ENCODE measurements around the gene LDHD.
"Not testable (repeated sequence)": the region's sequence is repeated elsewhere in the genome, so short reads cannot be mapped to it uniquely, and the experiment has no call there.

The LDHD gene

GRCh38 chr16:75099738-75100602, 16.6 kb downstream of the LDHD start:
- H3K4me3 ChIP-seq (ENCODE audit: low read depth in 1 of 2, low read length in 2 of 2) = no peak overlapping the region
- H3K27me3 ChIP-seq (ENCODE audit: control insufficient read depth in 1 of 2, insufficient read depth in 2 of 2, low read length in 2 of 2) = no peaks in the 10 kb centered on the region
- no peaks in the 10 kb centered on the region for H3K9me3 ChIP-seq (ENCODE audit: control insufficient read depth in 1 of 2, low read length in 2 of 2)
- no peak overlapping the region for H3K27ac ChIP-seq (ENCODE audit: low read depth, low read length)
- H3K4me1 ChIP-seq (ENCODE audit: control insufficient read depth in 1 of 2, insufficient read depth in 2 of 2, low read length in 2 of 2) = peaks cover 19 to 28% of the 10 kb centered on the region in 2 donors
- no peak overlapping the region for H3K9ac ChIP-seq (ENCODE audit: low read depth in 1 of 2, low read length in 2 of 2)
- peaks cover 0 to 8% of the 10 kb centered on the region in 2 donors for H3K36me3 ChIP-seq (ENCODE audit: control insufficient read depth in 1 of 2, insufficient read depth in 2 of 2, low read length in 2 of 2)

DNA sequence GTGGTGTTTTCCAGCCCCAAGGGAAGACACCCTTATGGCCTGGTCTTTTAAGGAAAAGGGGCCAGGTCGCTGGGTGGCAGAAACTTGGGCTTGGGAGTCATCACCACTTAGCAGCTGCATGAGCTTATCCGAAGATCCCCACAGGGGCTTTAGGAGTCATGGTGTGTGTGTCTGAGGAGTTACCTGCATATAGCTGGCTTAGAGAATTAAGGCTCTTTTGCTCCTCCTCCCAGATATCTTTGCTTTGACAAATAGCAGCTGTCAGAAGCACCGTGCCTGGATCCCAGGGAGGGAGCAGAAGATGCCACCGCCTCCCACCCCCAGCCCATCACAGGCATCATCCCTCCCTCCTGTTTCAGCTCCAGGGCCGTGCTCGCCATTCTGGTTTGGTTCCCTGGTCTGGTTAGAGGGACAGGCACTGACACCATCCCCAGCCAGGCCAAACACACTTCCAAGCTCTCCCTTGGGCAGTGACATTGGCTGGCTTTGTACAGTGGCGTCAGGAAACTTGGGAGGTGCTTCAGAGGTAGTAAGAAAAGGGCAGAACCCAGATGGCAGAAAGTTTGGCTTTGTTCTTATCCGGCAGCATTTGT, 17.4 kb downstream of the LDHD start:
- H3K36me3 ChIP-seq (ENCODE audit: control insufficient read depth in 1 of 2, insufficient read depth in 2 of 2, low read length in 2 of 2) = peaks cover 0 to 9% of the 10 kb centered on the region in 2 donors
- H3K27me3 ChIP-seq (ENCODE audit: control insufficient read depth in 1 of 2, insufficient read depth in 2 of 2, low read length in 2 of 2) = no peaks in the 10 kb centered on the region
- peaks cover 19 to 28% of the 10 kb centered on the region in 2 donors for H3K4me1 ChIP-seq (ENCODE audit: control insufficient read depth in 1 of 2, insufficient read depth in 2 of 2, low read length in 2 of 2)
- no peak overlapping the region for H3K4me3 ChIP-seq (ENCODE audit: low read depth in 1 of 2, low read length in 2 of 2)
- H3K9me3 ChIP-seq (ENCODE audit: control insufficient read depth in 1 of 2, low read length in 2 of 2) = no peaks in the 10 kb centered on the region
- H3K27ac ChIP-seq (ENCODE audit: low read depth, low read length) = peak overlapping the region; percentile 2
- no peak overlapping the region for H3K9ac ChIP-seq (ENCODE audit: low read depth in 1 of 2, low read length in 2 of 2)

GRCh38 chr16:75097941-75098901, 18.4 kb downstream of the LDHD start:
- Histone ChIP-seq H3K36me3 (ENCODE audit: control insufficient read depth in 1 of 2, insufficient read depth in 2 of 2, low read length in 2 of 2) (peaks cover 0 to 11% of the 10 kb centered on the region in 2 donors), H3K4me3 (ENCODE audit: low read depth in 1 of 2, low read length in 2 of 2) (no peak overlapping the region), H3K9me3 (ENCODE audit: control insufficient read depth in 1 of 2, low read length in 2 of 2) (no peaks in the 10 kb centered on the region), H3K27me3 (ENCODE audit: control insufficient read depth in 1 of 2, insufficient read depth in 2 of 2, low read length in 2 of 2) (no peaks in the 10 kb centered on the region), H3K4me1 (ENCODE audit: control insufficient read depth in 1 of 2, insufficient read depth in 2 of 2, low read length in 2 of 2) (peaks cover 19 to 33% of the 10 kb centered on the region in 2 donors), H3K9ac (ENCODE audit: low read depth in 1 of 2, low read length in 2 of 2) (no peak overlapping the region), H3K27ac (ENCODE audit: low read depth, low read length) (no peak overlapping the region)

DNA sequence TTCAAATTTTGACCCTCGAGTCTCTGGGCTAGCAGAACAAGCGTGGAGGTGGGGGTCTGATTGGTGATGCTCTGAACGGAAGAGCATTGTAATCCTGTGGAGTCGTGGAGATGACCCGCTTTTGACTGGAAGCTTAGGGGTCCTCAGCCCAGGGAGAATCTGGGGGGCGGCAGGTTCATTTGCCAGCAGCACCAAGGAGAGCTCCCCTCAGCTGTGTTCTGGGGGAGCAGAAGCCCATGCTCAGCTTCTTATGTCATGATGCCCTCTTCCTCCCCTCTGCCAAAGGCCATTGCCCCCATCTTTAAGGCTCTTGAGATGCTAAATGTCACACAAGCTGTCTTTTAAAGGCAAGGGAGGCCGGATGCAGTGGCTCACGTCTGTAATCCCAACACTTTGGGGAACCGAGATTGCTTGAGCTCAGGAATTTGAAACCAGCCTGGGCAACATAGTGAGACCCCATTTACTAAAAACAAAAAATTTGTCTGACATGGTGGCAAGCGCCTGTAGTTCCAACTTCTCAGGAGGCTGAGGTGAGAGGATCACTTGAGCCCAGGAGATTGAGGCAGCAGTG, 19.3 kb downstream of the LDHD start:
- H3K4me3 ChIP-seq (ENCODE audit: low read depth in 1 of 2, low read length in 2 of 2) = no peak overlapping the region
- no peaks in the 10 kb centered on the region for H3K9me3 ChIP-seq (ENCODE audit: control insufficient read depth in 1 of 2, low read length in 2 of 2)
- no peaks in the 10 kb centered on the region for H3K27me3 ChIP-seq (ENCODE audit: control insufficient read depth in 1 of 2, insufficient read depth in 2 of 2, low read length in 2 of 2)
- no peak overlapping the region for H3K9ac ChIP-seq (ENCODE audit: low read depth in 1 of 2, low read length in 2 of 2)
- H3K36me3 ChIP-seq (ENCODE audit: control insufficient read depth in 1 of 2, insufficient read depth in 2 of 2, low read length in 2 of 2) = peaks cover 0 to 11% of the 10 kb centered on the region in 2 donors
- peaks cover 22 to 36% of the 10 kb centered on the region in 2 donors for H3K4me1 ChIP-seq (ENCODE audit: control insufficient read depth in 1 of 2, insufficient read depth in 2 of 2, low read length in 2 of 2)
- H3K27ac ChIP-seq (ENCODE audit: low read depth, low read length) = no peak overlapping the region

GRCh38 chr16:75096656-75097055, 19.9 kb downstream of the LDHD start:
- Histone ChIP-seq H3K27me3 (ENCODE audit: control insufficient read depth in 1 of 2, insufficient read depth in 2 of 2, low read length in 2 of 2) (no peaks in the 10 kb centered on the region), H3K27ac (ENCODE audit: low read depth, low read length) (no peak overlapping the region), H3K4me1 (ENCODE audit: control insufficient read depth in 1 of 2, insufficient read depth in 2 of 2, low read length in 2 of 2) (peaks cover 22 to 36% of the 10 kb centered on the region in 2 donors), H3K36me3 (ENCODE audit: control insufficient read depth in 1 of 2, insufficient read depth in 2 of 2, low read length in 2 of 2) (peaks cover 0 to 9% of the 10 kb centered on the region in 2 donors), H3K4me3 (ENCODE audit: low read depth in 1 of 2, low read length in 2 of 2) (no peak overlapping the region), H3K9ac (ENCODE audit: low read depth in 1 of 2, low read length in 2 of 2) (no peak overlapping the region), H3K9me3 (ENCODE audit: control insufficient read depth in 1 of 2, low read length in 2 of 2) (no peaks in the 10 kb centered on the region)

- H3K4me1 ChIP-seq (ENCODE audit: control insufficient read depth in 1 of 2, insufficient read depth in 2 of 2, low read length in 2 of 2) = peaks cover 22 to 31% of the 10 kb centered on the region in 2 donors
- H3K9ac ChIP-seq (ENCODE audit: low read depth in 1 of 2, low read length in 2 of 2) = no peak overlapping the region
- H3K36me3 ChIP-seq (ENCODE audit: control insufficient read depth in 1 of 2, insufficient read depth in 2 of 2, low read length in 2 of 2) = peaks cover 0 to 8% of the 10 kb centered on the region in 2 donors
- no peak overlapping the region for H3K27ac ChIP-seq (ENCODE audit: low read depth, low read length)
- H3K4me3 ChIP-seq (ENCODE audit: low read depth in 1 of 2, low read length in 2 of 2) = no peak overlapping the region
- no peaks in the 10 kb centered on the region for H3K9me3 ChIP-seq (ENCODE audit: control insufficient read depth in 1 of 2, low read length in 2 of 2)
- no peaks in the 10 kb centered on the region for H3K27me3 ChIP-seq (ENCODE audit: control insufficient read depth in 1 of 2, insufficient read depth in 2 of 2, low read length in 2 of 2)
These were observed 21.4 kb downstream of the LDHD start for GRCh38 chr16:75095204-75095621.

DNA sequence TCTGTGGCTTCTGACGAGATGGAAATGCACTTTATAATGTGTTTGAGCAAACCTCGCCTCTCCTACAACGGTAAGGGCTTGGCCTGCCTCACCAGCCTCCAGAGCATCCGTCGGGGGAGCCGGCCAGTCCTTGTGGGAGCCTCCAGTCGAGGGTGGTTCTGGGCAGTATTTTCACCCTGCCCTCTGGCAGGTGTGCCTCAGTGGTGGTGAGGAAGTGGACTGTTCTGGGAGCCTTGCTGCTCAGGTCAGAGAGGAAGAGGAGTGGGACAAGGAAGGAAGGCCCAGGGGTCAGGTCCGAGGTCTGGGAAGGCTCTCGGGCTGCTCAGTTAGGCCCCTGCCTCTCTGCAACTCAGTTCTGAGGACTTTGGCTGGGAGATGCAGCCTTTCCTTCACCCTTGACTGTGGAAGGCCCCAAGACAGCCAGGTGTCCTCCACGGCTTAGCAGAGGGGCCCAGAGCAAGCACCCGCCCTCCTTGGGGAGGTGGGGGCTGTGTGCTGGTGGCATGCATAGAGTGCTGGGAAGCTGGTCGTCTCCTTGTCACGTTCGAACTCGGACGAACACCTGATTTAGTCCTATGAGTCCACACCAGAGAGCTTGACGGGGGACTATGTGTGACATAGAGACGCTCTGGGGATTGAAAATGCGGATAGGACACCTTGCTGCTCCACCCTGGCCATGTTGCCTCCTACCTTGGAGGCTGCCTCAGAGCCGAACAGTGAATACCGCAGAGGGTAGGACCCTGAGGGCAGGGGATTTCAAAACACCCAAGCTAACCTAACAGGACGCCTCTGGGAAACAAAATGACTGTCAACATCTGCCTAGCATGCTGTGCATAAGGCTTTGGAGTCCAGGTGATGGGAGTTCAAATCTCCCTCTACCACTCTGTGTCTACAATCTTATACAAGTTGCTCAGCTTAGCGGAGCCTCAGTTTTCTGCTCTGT, 22.7 kb downstream of the LDHD start:
- H3K27me3 ChIP-seq (ENCODE audit: control insufficient read depth in 1 of 2, insufficient read depth in 2 of 2, low read length in 2 of 2) = no peaks in the 10 kb centered on the region
- no peak overlapping the region for H3K9ac ChIP-seq (ENCODE audit: low read depth in 1 of 2, low read length in 2 of 2)
- peaks cover 0 to 8% of the 10 kb centered on the region in 2 donors for H3K36me3 ChIP-seq (ENCODE audit: control insufficient read depth in 1 of 2, insufficient read depth in 2 of 2, low read length in 2 of 2)
- no peak overlapping the region for H3K4me3 ChIP-seq (ENCODE audit: low read depth in 1 of 2, low read length in 2 of 2)
- H3K9me3 ChIP-seq (ENCODE audit: control insufficient read depth in 1 of 2, low read length in 2 of 2) = no peaks in the 10 kb centered on the region
- no peak overlapping the region for H3K27ac ChIP-seq (ENCODE audit: low read depth, low read length)
- peaks cover 15 to 21% of the 10 kb centered on the region in 2 donors for H3K4me1 ChIP-seq (ENCODE audit: control insufficient read depth in 1 of 2, insufficient read depth in 2 of 2, low read length in 2 of 2)

- Histone ChIP-seq H3K27ac (ENCODE audit: low read depth, low read length) (no peak overlapping the region), H3K4me3 (ENCODE audit: low read depth in 1 of 2, low read length in 2 of 2) (no peak overlapping the region), H3K27me3 (ENCODE audit: control insufficient read depth in 1 of 2, insufficient read depth in 2 of 2, low read length in 2 of 2) (no peaks in the 10 kb centered on the region), H3K4me1 (ENCODE audit: control insufficient read depth in 1 of 2, insufficient read depth in 2 of 2, low read length in 2 of 2) (peaks cover 5 to 18% of the 10 kb centered on the region in 2 donors), H3K9ac (ENCODE audit: low read depth in 1 of 2, low read length in 2 of 2) (no peak overlapping the region), H3K36me3 (ENCODE audit: control insufficient read depth in 1 of 2, insufficient read depth in 2 of 2, low read length in 2 of 2) (peaks cover 0 to 8% of the 10 kb centered on the region in 2 donors), H3K9me3 (ENCODE audit: control insufficient read depth in 1 of 2, low read length in 2 of 2) (no peaks in the 10 kb centered on the region)
These were observed 23.8 kb downstream of the LDHD start for GRCh38 chr16:75092777-75093176.

GRCh38 chr16:75091619-75092018, 25.0 kb downstream of the LDHD start:
- H3K9me3 ChIP-seq (ENCODE audit: control insufficient read depth in 1 of 2, low read length in 2 of 2) = not testable (repeated sequence)
- peaks cover 15 to 25% of the 10 kb centered on the region in 2 donors for H3K4me1 ChIP-seq (ENCODE audit: control insufficient read depth in 1 of 2, insufficient read depth in 2 of 2, low read length in 2 of 2)

More at GRCh38 chr16:75091619-75092018, 25.0 kb downstream of the LDHD start:
- H3K9ac ChIP-seq (ENCODE audit: low read depth in 1 of 2, low read length in 2 of 2); H3K27me3 ChIP-seq (ENCODE audit: control insufficient read depth in 1 of 2, insufficient read depth in 2 of 2, low read length in 2 of 2); H3K36me3 ChIP-seq (ENCODE audit: control insufficient read depth in 1 of 2, insufficient read depth in 2 of 2, low read length in 2 of 2); H3K4me3 ChIP-seq (ENCODE audit: low read depth in 1 of 2, low read length in 2 of 2); H3K27ac ChIP-seq (ENCODE audit: low read depth, low read length): not testable (repeated sequence)
